ENCODE results near the gene IGFBP7.
"Not testable (repeated sequence)": the region's sequence is repeated elsewhere in the genome, so short reads cannot be mapped to it uniquely, and the experiment has no call there.

IGFBP7 gene

DNA sequence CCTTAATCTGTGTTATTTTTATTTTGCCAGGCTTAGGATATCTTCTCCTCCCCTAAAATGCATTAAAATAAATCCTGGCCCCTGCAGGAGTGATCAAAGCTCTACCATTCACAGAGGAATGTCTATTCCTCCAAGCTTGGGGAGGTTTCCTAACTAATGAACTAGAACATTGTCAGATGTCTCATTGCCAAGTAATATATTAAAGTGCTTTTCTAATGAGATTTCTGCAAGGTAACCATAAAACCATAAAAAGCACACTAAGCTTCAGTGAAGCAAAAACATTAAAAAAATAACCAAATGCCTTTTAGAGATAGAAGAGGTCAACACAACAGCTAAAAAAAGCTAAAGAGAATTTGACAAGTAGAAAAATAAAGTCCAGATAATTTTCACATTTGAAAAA lies 34.8 kb downstream of the IGFBP7 start:
- no peak for DNase-seq (ENCODE audit: insufficient read length, low spot score)
- FAIRE-seq: no peak

DNA sequence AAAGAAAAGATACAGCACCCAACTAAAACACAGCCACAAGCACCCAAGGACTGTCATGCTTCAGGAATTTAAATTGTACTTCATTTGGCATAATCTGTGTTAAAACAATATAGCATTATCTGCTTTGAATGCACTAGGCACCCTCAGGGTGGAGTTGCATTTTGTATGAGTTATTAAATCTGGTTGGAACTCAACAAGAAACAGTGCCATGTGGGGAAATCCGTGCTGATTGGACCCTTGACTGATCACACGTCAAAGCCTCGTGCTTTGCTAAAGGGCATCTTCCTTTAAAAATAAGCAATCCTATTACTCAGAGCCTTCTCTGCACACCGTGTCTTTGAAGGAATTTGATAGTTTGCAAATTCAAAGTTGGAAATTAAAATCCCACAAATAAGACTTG lies 35.4 kb downstream of the IGFBP7 start:
- DNase-seq (ENCODE audit: insufficient read length, low spot score): no peak
- FAIRE-seq: no peak

DNA sequence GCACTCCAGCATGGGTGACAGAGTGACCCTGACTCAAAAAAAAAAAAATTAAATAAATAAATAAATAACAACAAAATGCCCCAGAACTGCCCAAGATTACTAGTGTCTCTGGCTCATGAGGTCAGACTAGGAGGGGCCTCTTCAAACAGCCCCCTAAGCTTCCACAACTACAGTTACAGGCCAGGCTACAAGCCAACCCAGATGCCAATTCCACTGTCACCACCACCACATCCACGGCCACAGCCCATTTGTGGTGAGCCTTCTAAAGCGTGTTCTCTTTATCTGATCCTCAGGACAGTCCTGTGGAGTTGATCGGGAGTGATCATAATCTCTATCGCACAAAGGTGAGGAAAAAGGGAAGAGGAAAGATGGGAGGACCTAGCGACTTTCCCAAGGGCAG lies 36.6 kb downstream of the IGFBP7 start:
- DNase-seq (ENCODE audit: insufficient read length, low spot score) (no peak), FAIRE-seq (no peak)

DNA sequence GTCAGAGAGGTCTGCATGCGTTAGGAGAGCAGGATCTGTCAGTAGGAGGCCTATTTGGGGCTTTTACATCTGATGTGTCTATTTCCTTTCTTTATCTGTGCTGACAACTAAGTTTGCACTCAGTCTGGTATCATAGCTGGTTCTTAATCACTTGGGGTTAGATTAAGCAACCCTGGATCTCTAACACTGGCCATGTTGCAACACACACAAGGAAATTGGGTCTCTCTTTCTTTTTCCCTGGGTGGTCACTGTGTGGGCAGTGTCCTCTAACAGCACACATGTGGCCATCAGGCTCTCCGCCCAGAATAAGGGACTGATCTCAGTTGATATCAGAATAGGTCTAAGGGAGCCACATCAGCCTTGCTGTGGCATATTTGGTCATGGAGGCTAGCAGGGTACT lies 38.9 kb downstream of the IGFBP7 start:
- FAIRE-seq (no peak), DNase-seq (ENCODE audit: insufficient read length, low spot score) (no peak)

DNA sequence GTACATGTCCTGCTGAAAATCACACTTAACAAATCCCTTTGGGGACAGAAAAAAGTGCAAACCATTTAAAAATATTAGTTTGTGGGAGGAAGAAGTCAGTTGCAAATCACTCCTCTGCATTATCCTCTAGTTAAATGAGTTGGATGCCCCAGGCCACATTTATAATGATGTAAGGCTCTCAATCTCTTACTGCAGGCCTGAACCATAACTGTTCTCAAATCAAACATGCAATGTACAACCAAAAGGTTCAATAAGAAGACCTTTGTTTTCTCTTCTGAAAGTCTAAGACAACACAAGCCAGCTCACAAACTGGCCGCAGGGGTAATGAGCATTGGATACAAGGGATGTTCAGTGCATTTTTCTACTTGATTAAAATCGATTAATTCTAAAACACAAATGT lies 39.7 kb downstream of the IGFBP7 start:
- no peak for FAIRE-seq
- no peak for DNase-seq (ENCODE audit: insufficient read length, low spot score)

DNA sequence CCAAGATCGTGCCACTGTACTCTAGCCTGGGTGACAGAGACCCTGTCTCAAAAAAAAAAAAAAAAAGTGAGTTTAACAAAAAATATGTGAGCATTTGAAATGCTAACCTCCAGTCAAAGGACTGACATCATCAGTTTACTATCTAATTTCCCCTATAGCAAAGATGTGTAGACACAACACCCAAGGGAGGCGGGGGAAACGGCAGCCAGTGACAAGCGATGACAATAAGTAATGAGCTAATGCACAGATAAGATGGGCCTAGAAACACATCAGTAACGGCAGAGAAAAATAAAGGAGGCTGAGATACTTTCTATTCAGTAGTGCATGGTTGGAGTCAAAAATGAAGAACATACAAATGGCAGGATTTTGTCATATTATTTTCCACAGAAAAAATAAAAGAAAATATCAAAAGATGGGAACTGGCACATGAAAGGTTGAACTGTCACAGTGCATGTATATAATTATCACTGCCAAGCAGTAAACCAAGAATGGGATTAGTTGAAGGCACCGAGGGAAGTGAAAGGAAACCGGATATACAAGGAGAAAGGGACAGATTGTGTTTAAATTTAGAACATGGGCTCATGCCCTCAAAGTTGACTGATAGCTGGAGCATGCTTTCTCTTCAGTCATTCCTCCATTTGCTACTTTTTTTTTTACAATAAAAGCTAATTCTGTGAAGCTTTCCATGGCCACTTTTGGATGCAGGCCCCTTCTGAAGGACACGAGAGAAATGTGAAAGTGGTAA lies 41.8 kb downstream of the IGFBP7 start:
- FAIRE-seq (no peak), DNase-seq (ENCODE audit: insufficient read length, low spot score) (no peak)

DNA sequence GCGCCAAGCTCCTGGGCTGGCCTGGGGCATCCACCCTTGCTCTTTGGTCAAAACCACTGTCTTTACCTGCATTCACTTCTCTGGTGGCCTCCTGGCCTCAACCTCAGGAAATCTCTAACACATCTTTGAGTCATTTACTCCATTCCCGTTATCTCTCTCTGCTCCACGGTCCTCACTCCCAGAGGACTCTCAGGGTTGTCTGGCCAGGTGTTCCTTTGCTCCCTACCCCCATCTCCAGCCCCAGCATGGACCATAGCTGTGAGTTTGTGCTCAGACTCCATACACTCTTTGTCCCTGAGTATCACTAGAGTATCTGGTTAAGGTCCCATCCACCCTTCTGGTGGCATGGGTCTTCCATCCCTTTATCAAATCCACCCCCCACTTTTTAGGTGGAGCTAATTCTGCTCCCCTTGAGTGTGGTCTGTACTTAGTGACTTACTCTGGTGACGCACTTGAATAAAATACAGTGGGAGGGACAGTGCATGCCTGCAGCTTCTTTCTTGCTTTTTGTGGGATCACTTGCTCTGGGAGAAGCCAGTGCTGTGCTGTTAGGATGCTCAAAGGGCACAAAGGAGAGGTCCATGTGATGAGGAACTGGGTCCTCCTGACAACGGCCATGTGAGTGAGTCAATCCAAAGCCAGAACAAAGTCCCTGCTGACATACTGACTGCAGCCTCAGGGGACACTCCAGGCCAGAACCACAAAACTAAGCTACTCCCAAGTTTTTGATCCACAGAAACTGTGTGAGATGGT lies 44.3 kb downstream of the IGFBP7 start:
- FAIRE-seq (no peak), DNase-seq (ENCODE audit: insufficient read length, low spot score) (no peak)

DNA sequence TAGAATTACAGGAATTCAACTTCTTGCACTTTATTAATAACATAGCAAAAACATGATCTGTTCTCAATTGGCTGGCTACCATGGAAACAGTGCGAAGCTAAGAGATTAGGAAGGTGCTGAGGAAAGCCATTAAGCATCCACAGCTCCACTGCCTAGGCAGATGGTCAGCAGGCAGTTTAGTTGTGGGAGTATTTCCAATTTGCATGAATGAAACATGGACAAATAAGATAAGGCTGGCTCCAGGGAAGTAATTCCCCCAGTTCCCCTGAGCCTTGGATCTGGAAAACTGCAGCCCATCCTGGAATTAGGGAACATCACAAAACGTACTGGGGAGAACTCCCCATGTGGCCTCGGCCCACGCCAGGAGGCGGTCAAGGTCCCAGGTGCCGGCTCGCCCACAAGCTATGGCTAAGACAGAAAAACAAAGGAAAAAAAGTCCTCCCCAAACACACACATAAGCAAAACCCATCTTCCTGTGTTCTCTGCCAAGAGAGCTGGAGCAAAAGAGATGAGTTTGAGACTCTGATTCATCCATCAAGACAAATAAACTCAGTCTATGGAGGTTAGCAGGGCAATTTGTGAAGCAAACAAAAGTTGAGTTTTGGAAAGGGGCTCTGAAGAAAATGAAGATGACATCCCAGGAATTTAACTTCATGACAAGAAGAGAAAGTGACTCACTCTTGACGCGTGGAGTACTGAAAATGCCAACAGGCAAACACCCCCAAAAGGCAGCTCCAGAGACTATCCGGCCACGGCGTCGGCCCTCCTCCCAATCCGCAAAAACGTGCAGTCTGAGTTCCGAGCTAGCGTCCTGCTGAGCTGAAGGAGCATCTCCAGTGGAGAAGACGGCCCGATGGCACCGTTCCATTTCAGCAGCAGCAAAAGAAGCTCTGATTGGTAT lies 45.1 kb downstream of the IGFBP7 start:
- FAIRE-seq (peak; percentile 20), DNase-seq (ENCODE audit: insufficient read length, low spot score) (no peak)

DNA sequence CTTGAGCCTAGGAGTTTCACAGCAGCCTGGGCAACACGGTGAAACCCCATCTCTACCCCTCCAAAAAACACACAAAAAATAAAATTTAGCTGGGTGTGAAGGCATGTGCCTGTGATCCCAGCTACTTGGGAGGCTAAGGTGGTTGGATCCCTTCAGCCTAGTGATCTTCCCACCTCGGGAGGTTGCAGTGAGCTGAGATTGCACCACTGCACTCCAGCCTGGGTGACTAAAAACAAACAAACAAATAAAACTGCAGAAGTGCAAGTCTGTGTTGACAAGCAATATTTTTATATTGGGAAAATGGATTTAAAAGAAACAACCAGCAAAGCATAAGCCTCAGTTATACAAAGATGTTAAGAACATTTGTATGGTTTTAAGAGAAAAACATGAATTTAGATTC lies 46.1 kb downstream of the IGFBP7 start:
- FAIRE-seq (no peak), DNase-seq (ENCODE audit: insufficient read length, low spot score) (no peak)

DNA sequence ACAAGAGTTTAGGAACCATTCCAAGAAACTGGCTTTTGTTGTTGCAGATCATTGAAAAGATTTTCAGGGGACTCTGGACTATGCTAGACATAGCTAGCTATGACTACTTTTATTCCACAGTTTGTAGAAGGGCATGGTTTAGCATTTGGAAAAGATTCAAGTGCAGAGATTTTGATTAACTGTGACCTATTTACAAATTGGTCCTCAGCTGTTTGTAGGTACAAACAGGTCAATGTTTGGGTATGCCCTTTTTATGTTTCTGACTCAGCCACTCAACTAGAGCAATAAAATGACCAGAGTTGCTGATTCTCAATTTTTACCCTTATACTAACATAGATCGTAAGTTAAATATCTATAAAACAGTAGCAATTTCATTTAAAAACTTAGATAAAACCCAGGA lies 46.7 kb downstream of the IGFBP7 start:
- DNase-seq (ENCODE audit: insufficient read length, low spot score) (no peak), FAIRE-seq (no peak)

DNA sequence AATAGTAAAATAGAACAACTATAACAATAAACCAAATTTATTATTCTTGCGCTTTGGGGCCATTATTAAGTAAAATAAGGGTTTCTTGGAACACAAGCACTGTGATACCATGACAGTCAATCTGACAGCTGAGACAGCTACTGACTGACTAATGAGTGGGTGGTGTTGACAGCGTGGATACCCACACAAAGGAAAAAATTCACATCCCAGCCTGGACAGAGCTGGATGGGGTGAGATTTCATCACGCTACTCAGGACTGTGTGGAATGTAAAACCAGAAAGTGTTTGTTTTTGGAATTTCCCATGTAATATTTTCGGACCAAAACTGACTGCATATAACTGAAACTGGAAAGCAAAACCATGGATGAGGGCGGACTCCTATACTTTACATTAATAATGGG lies 48.8 kb downstream of the IGFBP7 start:
- DNase-seq (ENCODE audit: insufficient read length, low spot score): no peak
- no peak for FAIRE-seq

DNA sequence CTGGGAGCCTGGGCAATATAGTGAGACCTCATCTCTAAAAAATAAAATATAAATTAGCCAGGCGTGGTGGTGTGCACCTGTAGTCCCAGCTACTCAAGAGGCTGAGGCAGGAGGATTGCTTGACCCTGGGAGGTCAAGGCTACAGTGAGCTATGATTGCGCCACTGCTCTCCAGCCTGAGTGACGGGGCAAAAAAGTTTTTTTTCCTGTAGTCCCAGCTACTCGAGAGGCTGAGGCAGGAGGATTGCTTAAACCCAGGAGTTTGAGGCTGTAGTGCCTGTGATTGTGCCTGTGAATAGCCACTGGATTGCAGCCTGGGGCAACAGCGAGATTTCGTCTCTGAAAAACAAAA lies 49.5 kb downstream of the IGFBP7 start:
- FAIRE-seq: not testable (repeated sequence)

DNA sequence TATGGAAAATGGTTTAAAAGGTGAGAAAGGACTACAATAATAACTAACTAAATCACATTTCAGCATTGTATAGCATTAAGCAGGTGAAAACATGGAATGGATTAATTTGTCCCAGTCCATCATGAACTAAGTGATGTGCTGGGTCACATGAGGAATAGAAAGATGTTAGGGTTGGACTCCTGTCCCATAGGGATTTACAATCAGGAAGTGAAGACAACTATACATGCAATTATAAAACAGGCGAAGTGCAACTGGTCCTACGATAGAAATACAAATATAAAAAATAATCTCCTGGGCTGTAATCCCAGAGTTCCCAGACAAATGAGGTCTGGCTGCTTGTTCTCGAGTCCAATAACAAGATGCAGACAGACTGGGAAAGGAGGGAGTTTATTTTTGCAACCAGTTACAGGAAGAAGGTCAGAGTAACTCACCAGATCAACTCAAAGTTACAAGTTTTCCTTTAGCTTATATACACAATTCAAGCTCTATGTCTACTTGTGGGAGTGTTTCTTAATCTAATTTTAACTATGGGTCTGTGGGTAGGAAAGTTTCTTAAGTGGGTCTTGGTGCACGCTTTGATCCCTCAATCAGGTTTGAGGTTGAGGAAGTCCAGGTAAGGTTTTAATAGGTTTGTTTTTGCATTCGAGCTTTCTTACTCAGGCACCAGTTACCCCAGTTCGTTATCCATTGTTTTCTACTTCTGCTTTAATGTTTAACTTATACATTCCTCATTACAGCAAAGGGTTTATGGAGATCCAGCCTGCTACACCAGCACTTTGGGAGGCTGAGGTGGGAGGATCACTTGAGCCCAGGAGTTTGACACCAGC lies 50.1 kb downstream of the IGFBP7 start:
- no peak for DNase-seq (ENCODE audit: insufficient read length, low spot score)
- no peak for FAIRE-seq

More for the DNA sequence above, 49.5 kb downstream of the IGFBP7 start:
- DNase-seq (ENCODE audit: insufficient read length, low spot score): not testable (repeated sequence)

DNA sequence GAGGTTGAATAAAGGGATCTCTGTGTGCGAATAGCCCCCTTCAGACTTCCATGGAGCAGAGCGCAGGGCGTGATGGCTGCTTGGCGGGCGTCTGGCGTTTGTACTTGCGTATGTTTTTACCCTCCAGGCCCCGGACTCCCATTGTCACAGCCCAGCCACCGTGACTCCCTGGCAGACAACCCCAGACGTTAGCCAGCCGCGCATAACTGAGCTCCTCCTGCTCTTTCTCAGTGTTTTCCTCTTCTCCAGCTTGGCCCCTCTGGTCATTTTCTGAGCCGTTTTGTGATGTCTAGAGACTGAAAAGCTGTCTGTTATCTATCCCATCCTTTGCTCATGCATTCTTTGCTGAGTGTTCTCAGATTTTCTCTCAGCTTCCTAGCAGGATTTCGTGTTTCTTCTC lies 54.3 kb downstream of the IGFBP7 start:
- DNase-seq (ENCODE audit: insufficient read length, low spot score): no peak

DNA sequence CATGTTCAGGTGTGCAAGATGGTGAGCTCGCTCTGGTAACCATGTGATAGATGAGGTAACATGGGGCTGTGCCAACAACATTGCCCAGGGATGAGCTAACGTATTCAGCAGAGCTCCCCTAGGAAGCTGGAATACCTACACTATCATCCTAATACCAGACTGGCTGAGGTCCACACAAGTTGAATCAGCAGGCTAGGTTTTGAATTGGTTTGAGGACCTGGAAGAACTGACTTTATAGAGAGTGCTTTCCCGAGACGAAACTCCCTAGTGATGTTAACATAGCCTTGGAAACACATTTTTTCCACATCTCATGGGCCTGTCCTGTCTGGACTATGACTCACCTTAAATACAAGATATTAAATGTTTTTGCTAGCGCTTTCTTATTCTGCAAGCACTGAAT lies 56.7 kb downstream of the IGFBP7 start:
- FAIRE-seq: no peak
- no peak for DNase-seq (ENCODE audit: insufficient read length, low spot score)

More for the DNA sequence above, 54.3 kb downstream of the IGFBP7 start:
- no peak for FAIRE-seq

DNA sequence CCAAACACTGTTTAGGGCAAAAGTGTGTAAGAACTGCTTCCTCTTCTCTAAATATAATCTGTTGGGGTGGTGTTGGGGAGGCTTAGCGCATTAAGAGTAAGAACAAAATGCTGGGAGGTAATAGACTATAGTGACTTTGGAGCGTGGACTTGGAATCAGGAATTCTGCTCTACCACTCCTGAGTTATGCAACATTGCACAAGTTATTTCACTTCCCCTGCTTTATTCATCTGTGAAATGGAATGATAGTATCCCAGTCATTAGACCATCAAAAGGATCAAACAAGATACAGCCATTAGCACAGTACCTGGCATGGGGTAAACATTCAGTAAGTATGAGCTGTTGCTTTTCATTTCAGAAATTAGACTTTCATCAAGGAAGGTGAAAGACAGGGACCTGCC lies 58.7 kb downstream of the IGFBP7 start:
- no peak for DNase-seq (ENCODE audit: insufficient read length, low spot score)

DNA sequence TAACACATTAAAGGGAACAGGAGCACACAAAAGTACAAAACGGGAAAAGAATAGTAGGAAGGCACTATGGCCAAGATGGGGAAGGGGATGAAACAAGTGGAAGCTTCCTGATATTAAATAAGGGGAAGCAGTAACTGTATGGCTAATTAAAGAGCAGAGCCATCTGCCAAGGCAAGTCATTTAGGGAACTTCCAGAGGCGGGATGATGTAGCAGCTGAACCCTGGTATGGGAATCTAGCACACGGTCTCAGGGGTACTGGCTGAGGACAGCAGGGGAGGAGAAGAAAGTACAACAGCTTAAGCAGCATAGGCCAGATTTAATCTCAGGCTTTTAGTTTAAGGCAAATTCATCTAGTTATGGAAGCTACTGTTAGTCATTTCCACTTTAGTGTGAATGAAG lies 59.1 kb downstream of the IGFBP7 start:
- no peak for FAIRE-seq
- no peak for DNase-seq (ENCODE audit: insufficient read length, low spot score)

More for the DNA sequence above, 58.7 kb downstream of the IGFBP7 start:
- FAIRE-seq: no peak

DNA sequence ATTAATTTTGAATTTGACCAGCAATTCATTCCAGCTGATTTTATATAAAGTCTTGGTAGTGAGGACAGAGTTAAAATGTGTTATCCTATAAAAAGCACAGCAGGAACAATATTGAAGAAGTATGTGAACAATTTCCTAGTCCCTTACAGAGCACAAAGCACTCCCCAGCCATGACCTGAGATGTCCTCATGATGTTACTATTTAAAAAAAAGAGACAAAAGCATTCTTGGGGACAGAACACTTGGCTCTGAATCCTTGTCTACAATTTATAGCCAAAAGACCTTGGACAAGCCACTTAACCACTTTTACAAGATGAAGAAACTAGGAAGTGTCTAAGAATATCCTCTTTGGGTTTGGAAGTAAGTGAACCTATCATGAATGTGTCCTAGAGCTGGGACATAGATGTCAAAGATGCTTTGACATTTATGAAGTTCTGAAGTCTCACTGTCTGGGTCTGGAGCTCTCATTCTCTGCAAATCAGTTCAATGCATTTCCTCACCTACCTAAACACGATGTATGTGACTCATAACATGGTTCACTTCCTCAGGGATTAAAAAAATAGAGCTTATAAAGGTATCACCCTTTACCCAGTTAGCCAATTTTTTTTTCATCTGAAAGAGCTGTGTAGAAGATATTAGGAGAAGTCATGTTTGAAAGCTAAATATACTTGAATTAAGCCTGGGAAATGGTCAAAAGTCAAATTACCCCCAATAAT lies 61.4 kb downstream of the IGFBP7 start:
- no peak for FAIRE-seq

DNA sequence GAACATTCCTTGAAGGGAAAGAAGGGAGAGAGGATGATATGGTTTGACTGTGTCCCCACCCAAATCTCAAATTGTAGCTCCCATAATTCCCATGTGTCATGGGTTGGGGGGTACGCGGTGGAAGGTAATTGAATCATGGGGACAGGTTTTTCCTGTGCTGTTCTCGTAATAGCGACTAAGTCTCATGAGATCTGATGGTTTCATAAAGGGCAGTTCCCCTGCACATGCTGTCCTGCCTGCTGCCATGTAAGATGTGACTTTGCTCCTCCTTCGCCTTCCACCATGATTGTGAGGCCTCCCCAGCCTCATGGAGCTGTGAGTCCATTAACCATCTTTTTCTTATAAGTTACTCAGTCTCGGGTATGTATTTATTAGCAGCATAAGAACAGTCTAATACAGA lies 63.1 kb downstream of the IGFBP7 start:
- not testable (repeated sequence) for FAIRE-seq; DNase-seq (ENCODE audit: insufficient read length, low spot score)

More for the DNA sequence above, 61.4 kb downstream of the IGFBP7 start:
- no peak for DNase-seq (ENCODE audit: insufficient read length, low spot score)

DNA sequence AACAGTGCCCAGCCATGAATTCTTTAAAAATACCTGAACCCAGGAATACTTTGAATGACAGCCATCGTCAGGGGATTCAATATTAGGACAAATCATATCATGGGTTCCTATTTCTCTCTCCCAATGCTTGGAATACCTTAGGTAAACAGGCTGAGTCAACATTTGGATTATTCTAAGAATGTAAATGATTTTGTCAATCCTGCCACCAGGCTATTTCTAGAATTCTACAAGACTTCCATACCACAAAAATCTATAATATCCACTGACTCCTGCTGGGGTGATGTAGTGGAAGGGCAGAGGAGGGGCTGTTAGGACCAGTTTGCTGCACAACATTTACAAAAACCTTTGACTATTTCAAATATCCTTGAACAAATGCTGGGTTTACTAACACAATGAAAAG lies 65.2 kb downstream of the IGFBP7 start:
- FAIRE-seq (no peak), DNase-seq (ENCODE audit: insufficient read length, low spot score) (peak; percentile 22)
